Measurements from ENCODE around the gene WARS2. TPM values are rescaled to one million over a fixed set of nuclear protein-coding genes. Genes with fewer than 3 reads are reported as not detected.
"Not testable (repeated sequence)": the region's sequence is repeated elsewhere in the genome, so short reads cannot be mapped to it uniquely, and the experiment has no call there.

WARS2 gene
- total RNA-seq, 2 experiments from 2014 or later: 7.0 to 11.0 TPM

- no peak for DNase-seq (ENCODE audit: low spot score)
- intact Hi-C loops (cut with micrococcal nuclease; ENCODE audit: unreplicated experiment): no loop called here
- no peak for TF ChIP-seq EZH2phosphoT487 (IDR thresholded peaks at IDR 0.05; ENCODE audit: borderline replicate concordance, low read depth, low read length)
- no peak for TF ChIP-seq CTCF (conservative IDR thresholded peaks at IDR 0.05; ENCODE audit: low read length)
- Histone ChIP-seq H2AFZ (ENCODE audit: low read length) (no peak overlapping the region), H3K9me3 (ENCODE audit: low read length) (no peaks in the 10 kb centered on the region), H3K27ac (ENCODE audit: low read depth, low read length, poor library complexity, severe bottlenecking) (no peak overlapping the region), H3K36me3 (ENCODE audit: insufficient read depth, low read length) (no peaks in the 10 kb centered on the region), H3K9me2 (ENCODE audit: insufficient read depth, low read length) (no peaks in the 10 kb centered on the region), H3K79me2 (ENCODE audit: insufficient read depth, low read depth, low read length) (no peaks in the 10 kb centered on the region), H3K4me1 (ENCODE audit: insufficient read depth, low read length, poor library complexity, severe bottlenecking) (no peaks in the 10 kb centered on the region), H4K20me1 (ENCODE audit: insufficient read depth, low read length) (no peaks in the 10 kb centered on the region), H3K4me2 (ENCODE audit: low read length) (no peak overlapping the region), H3K4me3 (ENCODE audit: low read depth, low read length, poor library complexity, severe bottlenecking) (no peak overlapping the region)
- POLR2A ChIA-PET: interaction anchor here (0.7 kb wide), 1 partner anchor 15 kb away, joined by 3 read pairs; no protein-coding TSS in a partner anchor
- CTCF ChIA-PET (ENCODE audit: unreplicated experiment): interaction anchor here (0.7 kb wide), 1 partner anchor 8 kb away, joined by 3 read pairs; the partner anchor contains the start of gene WARS2
- BruUV-seq (replicated peaks): no TSS peak
Measured at GRCh38 chr1:119132179-119132578, 8.3 kb downstream of the WARS2 start.

- no peaks in the 10 kb centered on the region for H3K9me3 ChIP-seq (ENCODE audit: low read length)
- H3K4me2 ChIP-seq (ENCODE audit: low read length): no peak overlapping the region
- H3K9me2 ChIP-seq (ENCODE audit: insufficient read depth, low read length): no peaks in the 10 kb centered on the region
- H3K4me3 ChIP-seq (ENCODE audit: low read depth, low read length, poor library complexity, severe bottlenecking): no peak overlapping the region
- no peaks in the 10 kb centered on the region for H3K36me3 ChIP-seq (ENCODE audit: insufficient read depth, low read length)
- H4K20me1 ChIP-seq (ENCODE audit: insufficient read depth, low read length): no peaks in the 10 kb centered on the region
- ChIA-PET POLR2A (interaction anchor here (0.7 kb wide), 1 partner anchor 13 kb away, joined by 3 read pairs; no protein-coding TSS in a partner anchor), CTCF (ENCODE audit: unreplicated experiment) (no interaction called here)
- BruUV-seq (replicated peaks): no TSS peak
- no peak for DNase-seq (ENCODE audit: low spot score)
- intact Hi-C loops (cut with micrococcal nuclease; ENCODE audit: unreplicated experiment): no loop called here
- H3K27ac ChIP-seq (ENCODE audit: low read depth, low read length, poor library complexity, severe bottlenecking): no peak overlapping the region
- no peaks in the 10 kb centered on the region for H3K79me2 ChIP-seq (ENCODE audit: insufficient read depth, low read depth, low read length)
- no peak overlapping the region for H2AFZ ChIP-seq (ENCODE audit: low read length)
- TF ChIP-seq CTCF (conservative IDR thresholded peaks at IDR 0.05; ENCODE audit: low read length) (no peak), EZH2phosphoT487 (IDR thresholded peaks at IDR 0.05; ENCODE audit: borderline replicate concordance, low read depth, low read length) (no peak)
- H3K4me1 ChIP-seq (ENCODE audit: insufficient read depth, low read length, poor library complexity, severe bottlenecking): no peaks in the 10 kb centered on the region
Measured at GRCh38 chr1:119125874-119126273, 14.6 kb downstream of the WARS2 start.

GRCh38 chr1:119124764-119125163, 15.7 kb downstream of the WARS2 start:
- Histone ChIP-seq H3K4me2 (ENCODE audit: low read length) (no peak overlapping the region), H3K9me3 (ENCODE audit: low read length) (no peaks in the 10 kb centered on the region), H3K4me3 (ENCODE audit: low read depth, low read length, poor library complexity, severe bottlenecking) (no peak overlapping the region), H3K27ac (ENCODE audit: low read depth, low read length, poor library complexity, severe bottlenecking) (no peak overlapping the region), H3K4me1 (ENCODE audit: insufficient read depth, low read length, poor library complexity, severe bottlenecking) (no peaks in the 10 kb centered on the region), H2AFZ (ENCODE audit: low read length) (no peak overlapping the region), H3K36me3 (ENCODE audit: insufficient read depth, low read length) (no peaks in the 10 kb centered on the region), H3K9me2 (ENCODE audit: insufficient read depth, low read length) (no peaks in the 10 kb centered on the region), H3K79me2 (ENCODE audit: insufficient read depth, low read depth, low read length) (no peaks in the 10 kb centered on the region), H4K20me1 (ENCODE audit: insufficient read depth, low read length) (no peaks in the 10 kb centered on the region)
- ChIA-PET CTCF (ENCODE audit: unreplicated experiment) (no interaction called here), POLR2A (no interaction called here)
- intact Hi-C loops (cut with micrococcal nuclease; ENCODE audit: unreplicated experiment): no loop called here
- DNase-seq (ENCODE audit: low spot score): no peak
- no TSS peak for BruUV-seq (replicated peaks)
- no peak for TF ChIP-seq EZH2phosphoT487 (IDR thresholded peaks at IDR 0.05; ENCODE audit: borderline replicate concordance, low read depth, low read length)
- TF ChIP-seq CTCF (conservative IDR thresholded peaks at IDR 0.05; ENCODE audit: low read length): no peak

GRCh38 chr1:119121872-119122271, 18.6 kb downstream of the WARS2 start:
- DNase-seq (ENCODE audit: low spot score); H3K36me3 ChIP-seq (ENCODE audit: insufficient read depth, low read length); BruUV-seq (replicated peaks); H3K79me2 ChIP-seq (ENCODE audit: insufficient read depth, low read depth, low read length); H3K27ac ChIP-seq (ENCODE audit: low read depth, low read length, poor library complexity, severe bottlenecking); H3K4me3 ChIP-seq (ENCODE audit: low read depth, low read length, poor library complexity, severe bottlenecking); intact Hi-C loops (cut with micrococcal nuclease; ENCODE audit: unreplicated experiment); H3K9me3 ChIP-seq (ENCODE audit: low read length); H4K20me1 ChIP-seq (ENCODE audit: insufficient read depth, low read length); H3K4me1 ChIP-seq (ENCODE audit: insufficient read depth, low read length, poor library complexity, severe bottlenecking); H3K9me2 ChIP-seq (ENCODE audit: insufficient read depth, low read length); POLR2A ChIA-PET; H3K4me2 ChIP-seq (ENCODE audit: low read length); CTCF ChIA-PET (ENCODE audit: unreplicated experiment); H2AFZ ChIP-seq (ENCODE audit: low read length): not testable (repeated sequence)
